H1 (cell line): ENCODE measurements around the gene MAP2K7. TPM values are rescaled to one million over a fixed set of nuclear protein-coding genes. Genes with fewer than 3 reads are reported as not detected.
A peak's percentile ranks its signal among the peaks of the same experiment; 100 is the strongest.

Experiments used
- ATF2 ChIP-seq: IDR thresholded peaks from 2 replicates; pipeline ENCODE4 v1.6.1; 2012; ENCODE audit warnings: low read length, inconsistent platforms
- CEBPB ChIP-seq: IDR thresholded peaks from 2 replicates; pipeline ENCODE4 v1.6.1; 2012; ENCODE audit warnings: low read depth, low read length
- CREB1 ChIP-seq: IDR thresholded peaks from 2 replicates; pipeline ENCODE4 v1.6.1; 2012; ENCODE audit warnings: inconsistent platforms
- EGR1 ChIP-seq: IDR thresholded peaks from 2 replicates; pipeline ENCODE4 v1.6.1; 2011; ENCODE audit warnings: low read depth, low read length, borderline replicate concordance
- GTF2F1 ChIP-seq: IDR thresholded peaks from 2 replicates; pipeline ENCODE4 v1.6.1; 2012; ENCODE audit warnings: low read depth, low read length, improper control_type of control experiment, borderline replicate concordance
- HDAC6 ChIP-seq: IDR thresholded peaks from one replicate; pipeline ENCODE4 v1.7.1; 2012; ENCODE audit warnings: low read depth, mild to moderate bottlenecking, inconsistent platforms, low read length, moderate library complexity
- JUND ChIP-seq: IDR thresholded peaks from 2 replicates; pipeline ENCODE4 v1.6.1; 2011; ENCODE audit warnings: mild to moderate bottlenecking, improper control_type of control experiment, low read length
- KDM4A ChIP-seq: IDR thresholded peaks from one replicate; pipeline ENCODE4 v1.7.1; 2012; ENCODE audit warnings: low read depth, mild to moderate bottlenecking, moderate library complexity, low read length, inconsistent platforms; ENCODE audit not compliant: severe bottlenecking
- MAX ChIP-seq: IDR thresholded peaks from 2 replicates; pipeline ENCODE4 v1.6.1; 2012; ENCODE audit warnings: inconsistent platforms
- NRF1 ChIP-seq: IDR thresholded peaks from 2 replicates; pipeline ENCODE4 v1.6.1; 2011; ENCODE audit warnings: mild to moderate bottlenecking, low read depth, low read length, improper control_type of control experiment
- PHF8 ChIP-seq: fragments of 200-600 bp; sonication (generic); conservative IDR thresholded peaks from 2 replicates; pipeline ENCODE4 v1.7.1; 2012; ENCODE audit warnings: low read depth, mild to moderate bottlenecking, inconsistent platforms, low read length, moderate library complexity
- POLR2AphosphoS5 ChIP-seq: IDR thresholded peaks from 2 replicates; pipeline ENCODE4 v1.6.1; 2011; ENCODE audit warnings: low read depth, low read length
- SAP30 ChIP-seq: fragments of 300-600 bp; sonication (generic); IDR thresholded peaks from 2 replicates; pipeline ENCODE4 v1.7.1; 2012; ENCODE audit warnings: low read length, moderate library complexity, mild to moderate bottlenecking, inconsistent platforms; ENCODE audit not compliant: insufficient read depth, insufficient replicate concordance
- SIN3A ChIP-seq, 2 experiments: IDR thresholded peaks in 1 of 2; conservative IDR thresholded peaks in 1 of 2; 2 replicates each; pipeline ENCODE4 v1.6.1; 2011 to 2012; ENCODE audit warnings: low read length in 2 of 2, improper control_type of control experiment in 1 of 2, low read depth in 1 of 2, mild to moderate bottlenecking in 1 of 2
- SP1 ChIP-seq: IDR thresholded peaks from 2 replicates; pipeline ENCODE4 v1.6.1; 2011; ENCODE audit warnings: low read depth, low read length
- SP2 ChIP-seq: IDR thresholded peaks from 2 replicates; pipeline ENCODE4 v1.6.1; 2012; ENCODE audit warnings: mild to moderate bottlenecking, low read length, inconsistent platforms
- SP4 ChIP-seq: IDR thresholded peaks from 2 replicates; pipeline ENCODE4 v1.6.1; 2012; ENCODE audit warnings: low read length, inconsistent platforms
- SRF ChIP-seq: IDR thresholded peaks from 2 replicates; pipeline ENCODE4 v1.6.1; 2011; ENCODE audit warnings: mild to moderate bottlenecking, low read depth, low read length, moderate library complexity
- TAF1 ChIP-seq: IDR thresholded peaks from 2 replicates; pipeline ENCODE4 v1.6.1; 2011; ENCODE audit warnings: mild to moderate bottlenecking, low read depth, low read length
- YY1 ChIP-seq: IDR thresholded peaks from 2 replicates; pipeline ENCODE4 v1.6.1; 2011; ENCODE audit warnings: low read depth, mild to moderate bottlenecking, low read length
- polyA plus RNA-seq, 7 experiments: library from polyadenylated mRNA; depleted of rRNA in 3 of 7; stranded (reverse) in 5 of 7; unstranded in 2 of 7; fragments of >200 nt in 5 of 7; fragments of 200-250 nt in 2 of 7; gene quantifications; 1 replicate in 5 of 7; 2 replicates in 1 of 7; 4 replicates in 1 of 7; pipeline versions ENCODE4 v1.2.1 to v1.2.3, GENCODE V29; 2011 to 2013; ENCODE audit warnings: missing spikeins in 2 of 7, mixed read lengths in 2 of 7
- total RNA-seq: library from RNA; stranded (reverse); fragmentation: NEBNext Ultra II Directional; extraction: Animal tissue kit (Norgen Biotek cat#: 25700); gene quantifications from 2 replicates; pipeline ENCODE4 v1.2.1, GENCODE V29; 2021
- TF ChIP-seq, protein P1 (sequence below): IDR thresholded peaks from 2 replicates; pipeline ENCODE4 v1.6.1; 2012; ENCODE audit warnings: inconsistent platforms

Gene MAP2K7
- total and polyA plus RNA-seq, 2 of the 8 experiments (the other 6 are each of a cell fraction or from before 2014, with no cell fraction given): 8.9 to 38.3 TPM

DNA sequence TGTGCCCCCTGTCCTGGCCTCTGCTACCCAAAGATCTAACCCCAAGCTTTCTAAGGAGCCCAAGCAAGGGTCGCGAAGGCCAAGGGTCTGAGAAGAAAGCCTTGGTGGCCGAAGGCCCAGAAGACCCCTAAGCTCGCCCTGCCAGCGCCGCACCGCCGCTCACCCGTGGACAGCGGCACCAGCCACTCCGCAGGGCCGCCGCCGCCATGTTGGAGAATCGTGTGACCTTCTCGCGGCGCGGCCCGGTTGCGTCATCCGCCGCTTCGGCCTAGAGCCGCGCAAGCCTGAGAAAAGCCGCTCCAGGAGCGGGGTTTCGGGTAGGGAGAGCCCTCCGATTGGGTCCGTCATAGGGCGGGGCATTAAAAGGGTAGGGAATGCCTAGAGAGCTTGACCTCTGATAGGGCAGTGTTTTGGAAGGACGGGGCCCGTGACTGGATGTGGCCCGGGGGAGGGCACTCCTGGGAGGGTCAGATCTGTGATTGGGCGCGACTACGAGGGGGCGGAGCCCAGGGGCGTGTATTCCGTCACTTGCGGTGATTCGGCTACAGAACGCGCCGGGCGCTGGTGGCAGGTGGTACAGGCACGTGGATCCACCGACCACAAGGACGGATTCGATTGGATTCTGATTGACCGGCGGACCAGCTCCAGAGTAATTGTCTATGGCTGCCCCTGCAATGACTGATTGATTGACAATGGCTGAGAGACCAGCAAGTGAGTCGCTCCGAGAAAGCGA, 39.9 kb downstream of the MAP2K7 start, which contains the start of gene TIMM44 (continued):
- TF ChIP-seq SAP30 (peak; percentile 98), MAX (peak; percentile 93), EGR1 (no peak), NRF1 (no peak), GTF2F1 (peak; percentile 0; the same call in 1 of the 2 replicates), HDAC6 (no peak), KDM4A (peak; percentile 89), POLR2AphosphoS5 (peak; percentile 99), SP1 (peak; percentile 90; the same call in 1 of the 2 replicates), SP2 (peak; percentile 38), PHF8 (peak; percentile 81), CREB1 (peak; percentile 95), JUND (peak; percentile 92), SRF (peak; percentile 60; the same call in 1 of the 2 replicates), YY1 (peak; percentile 98), ATF2 (peak; percentile 69; the same call in 1 of the 2 replicates), SIN3A (conservative IDR thresholded peaks at IDR 0.05 in 1 of 2, IDR thresholded peaks at IDR 0.05 in 1 of 2; ENCODE audit: low read depth in 1 of 2, low read length in 2 of 2) (peak; percentile 74 to 84; a peak in 3 of 4 replicates), TAF1 (peak; percentile 98), SP4 (peak; percentile 56; the same call in 1 of the 2 replicates), CEBPB (peak; percentile 98)
- TF ChIP-seq, protein P1, sequence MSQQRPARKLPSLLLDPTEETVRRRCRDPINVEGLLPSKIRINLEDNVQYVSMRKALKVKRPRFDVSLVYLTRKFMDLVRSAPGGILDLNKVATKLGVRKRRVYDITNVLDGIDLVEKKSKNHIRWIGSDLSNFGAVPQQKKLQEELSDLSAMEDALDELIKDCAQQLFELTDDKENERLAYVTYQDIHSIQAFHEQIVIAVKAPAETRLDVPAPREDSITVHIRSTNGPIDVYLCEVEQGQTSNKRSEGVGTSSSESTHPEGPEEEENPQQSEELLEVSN: peak; percentile 77; the same call in 1 of the 2 replicates
